ENCODE results near the gene CCHCR1.

DNA sequence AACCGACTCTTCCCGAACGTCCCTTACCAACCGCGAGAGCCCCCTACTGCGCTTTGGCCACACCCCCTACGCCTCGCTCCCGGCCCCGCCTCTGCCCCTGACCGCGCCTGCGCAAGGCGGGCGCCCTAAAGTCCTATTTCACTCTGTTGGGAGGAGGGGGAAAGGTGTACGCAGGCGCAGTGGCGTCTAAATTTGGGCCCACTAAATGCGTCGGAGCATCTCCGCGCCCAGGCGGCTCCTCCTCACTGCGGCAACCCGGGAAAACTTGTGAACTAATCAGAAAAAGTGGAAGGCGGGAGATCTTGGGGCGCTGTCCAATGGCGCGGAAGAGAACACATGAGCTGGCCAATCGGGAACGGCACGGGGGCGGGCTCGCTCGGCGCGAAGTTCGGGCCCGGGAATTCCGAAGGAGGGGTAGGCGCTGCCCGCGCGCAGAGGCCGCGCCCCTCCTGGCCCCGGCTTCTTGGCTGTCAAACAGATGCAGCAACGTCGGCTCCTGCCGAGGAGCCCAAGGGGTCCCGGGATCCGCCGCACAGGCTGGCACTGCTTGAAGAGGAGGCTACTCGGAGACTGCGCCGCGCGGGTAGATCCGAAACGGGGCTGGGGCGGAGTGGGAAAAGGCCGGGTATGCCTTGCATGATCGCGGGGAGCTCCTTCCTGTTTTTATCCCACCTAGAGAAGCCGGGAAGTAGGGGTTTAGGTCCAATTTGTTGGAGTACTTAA lies 699 bp upstream of the CCHCR1 start, which contains the start of gene TCF19:
- TF ChIP-seq, protein P1, sequence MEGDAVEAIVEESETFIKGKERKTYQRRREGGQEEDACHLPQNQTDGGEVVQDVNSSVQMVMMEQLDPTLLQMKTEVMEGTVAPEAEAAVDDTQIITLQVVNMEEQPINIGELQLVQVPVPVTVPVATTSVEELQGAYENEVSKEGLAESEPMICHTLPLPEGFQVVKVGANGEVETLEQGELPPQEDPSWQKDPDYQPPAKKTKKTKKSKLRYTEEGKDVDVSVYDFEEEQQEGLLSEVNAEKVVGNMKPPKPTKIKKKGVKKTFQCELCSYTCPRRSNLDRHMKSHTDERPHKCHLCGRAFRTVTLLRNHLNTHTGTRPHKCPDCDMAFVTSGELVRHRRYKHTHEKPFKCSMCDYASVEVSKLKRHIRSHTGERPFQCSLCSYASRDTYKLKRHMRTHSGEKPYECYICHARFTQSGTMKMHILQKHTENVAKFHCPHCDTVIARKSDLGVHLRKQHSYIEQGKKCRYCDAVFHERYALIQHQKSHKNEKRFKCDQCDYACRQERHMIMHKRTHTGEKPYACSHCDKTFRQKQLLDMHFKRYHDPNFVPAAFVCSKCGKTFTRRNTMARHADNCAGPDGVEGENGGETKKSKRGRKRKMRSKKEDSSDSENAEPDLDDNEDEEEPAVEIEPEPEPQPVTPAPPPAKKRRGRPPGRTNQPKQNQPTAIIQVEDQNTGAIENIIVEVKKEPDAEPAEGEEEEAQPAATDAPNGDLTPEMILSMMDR (IDR thresholded peaks at IDR 0.05): peak in 1 of 6 experiments; percentile 6
- TF ChIP-seq POLR2A (IDR thresholded peaks at IDR 0.05): peak in 2 of 4 donors; percentile 10 to 16

All from esophagus squamous epithelium (tissue), 4 donors.